ENCODE measurements around the gene PRKCQ. TPM values are rescaled to one million over a fixed set of nuclear protein-coding genes. Genes with fewer than 3 reads are reported as not detected.

Gene PRKCQ
- total RNA-seq, 2 donors from 2014 or later = 0.33 to 6.0 TPM

DNA sequence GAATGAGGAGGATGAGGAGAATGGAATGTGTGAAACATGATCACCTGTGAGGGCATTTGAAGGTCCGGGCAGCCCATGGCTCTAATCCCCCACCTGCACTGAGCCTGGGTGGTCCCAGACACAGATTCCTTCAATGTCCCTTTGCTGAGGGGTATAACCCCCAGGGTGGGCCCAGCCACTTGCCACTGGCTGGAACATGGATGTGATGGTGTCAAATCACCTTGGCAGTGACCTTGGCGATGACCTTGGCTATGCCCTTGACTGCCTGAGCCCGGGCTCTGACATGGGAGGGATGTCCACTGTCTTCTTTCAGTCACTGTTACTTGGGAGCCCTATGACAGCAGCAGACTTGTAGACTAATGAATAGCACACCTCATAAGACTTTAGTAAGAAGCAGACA lies 44.0 kb downstream of the PRKCQ start:
- H3K4me3 ChIP-seq = no peak overlapping the region
- TF ChIP-seq, protein P1, sequence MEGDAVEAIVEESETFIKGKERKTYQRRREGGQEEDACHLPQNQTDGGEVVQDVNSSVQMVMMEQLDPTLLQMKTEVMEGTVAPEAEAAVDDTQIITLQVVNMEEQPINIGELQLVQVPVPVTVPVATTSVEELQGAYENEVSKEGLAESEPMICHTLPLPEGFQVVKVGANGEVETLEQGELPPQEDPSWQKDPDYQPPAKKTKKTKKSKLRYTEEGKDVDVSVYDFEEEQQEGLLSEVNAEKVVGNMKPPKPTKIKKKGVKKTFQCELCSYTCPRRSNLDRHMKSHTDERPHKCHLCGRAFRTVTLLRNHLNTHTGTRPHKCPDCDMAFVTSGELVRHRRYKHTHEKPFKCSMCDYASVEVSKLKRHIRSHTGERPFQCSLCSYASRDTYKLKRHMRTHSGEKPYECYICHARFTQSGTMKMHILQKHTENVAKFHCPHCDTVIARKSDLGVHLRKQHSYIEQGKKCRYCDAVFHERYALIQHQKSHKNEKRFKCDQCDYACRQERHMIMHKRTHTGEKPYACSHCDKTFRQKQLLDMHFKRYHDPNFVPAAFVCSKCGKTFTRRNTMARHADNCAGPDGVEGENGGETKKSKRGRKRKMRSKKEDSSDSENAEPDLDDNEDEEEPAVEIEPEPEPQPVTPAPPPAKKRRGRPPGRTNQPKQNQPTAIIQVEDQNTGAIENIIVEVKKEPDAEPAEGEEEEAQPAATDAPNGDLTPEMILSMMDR (IDR thresholded peaks at IDR 0.05) = no peak
- no peak for TF ChIP-seq POLR2A (IDR thresholded peaks at IDR 0.05)
- no peaks in the 10 kb centered on the region for H3K36me3 ChIP-seq (replicated peaks in 1 of 2; ENCODE audit: insufficient read depth in 1 of 2, low read depth in 2 of 2)
- H3K4me1 ChIP-seq = no peaks in the 10 kb centered on the region
- intact Hi-C loops (cut with DNase I) = no loop called here
- H3K27ac ChIP-seq = no peak overlapping the region
- 73 to 78% methylated on average over 3 of the region's 3 CpGs for WGBS, 2 donors
- H3K9me3 ChIP-seq = no peaks in the 10 kb centered on the region
- ATAC-seq (no peak), DNase-seq (no peak)
- no peaks in the 10 kb centered on the region for H3K27me3 ChIP-seq

- no peak for ATAC-seq
- Histone ChIP-seq H3K9me3 (no peaks in the 10 kb centered on the region), H3K4me3 (no peak overlapping the region), H3K36me3 (replicated peaks in 1 of 2; ENCODE audit: insufficient read depth in 1 of 2, low read depth in 2 of 2) (no peaks in the 10 kb centered on the region), H3K27me3 (no peaks in the 10 kb centered on the region), H3K27ac (no peak overlapping the region), H3K4me1 (no peaks in the 10 kb centered on the region)
- WGBS, 2 donors = 94 to 98% methylated on average over 11 of the region's 11 CpGs
- DNase-seq = no peak
- TF ChIP-seq, protein P1 (IDR thresholded peaks at IDR 0.05) = no peak
- TF ChIP-seq POLR2A (IDR thresholded peaks at IDR 0.05) = no peak
- intact Hi-C loops (cut with DNase I) = no loop called here
These were observed 44.8 kb downstream of the PRKCQ start for GRCh38 chr10:6535156-6535764.

GRCh38 chr10:6532321-6532720 lies 47.8 kb downstream of the PRKCQ start:
- intact Hi-C loops (cut with DNase I) = no loop called here
- ATAC-seq = no peak
- no peak for TF ChIP-seq POLR2A (IDR thresholded peaks at IDR 0.05)
- TF ChIP-seq, protein P1 (IDR thresholded peaks at IDR 0.05) = no peak
- no peaks in the 10 kb centered on the region for H3K27me3 ChIP-seq
- WGBS, 2 donors = 87 to 89% methylated on average over 5 of the region's 5 CpGs
- no peak overlapping the region for H3K4me3 ChIP-seq
- H3K36me3 ChIP-seq (replicated peaks in 1 of 2; ENCODE audit: insufficient read depth in 1 of 2, low read depth in 2 of 2) = no peaks in the 10 kb centered on the region
- no peak for DNase-seq
- H3K9me3 ChIP-seq = no peaks in the 10 kb centered on the region
- no peaks in the 10 kb centered on the region for H3K4me1 ChIP-seq
- H3K27ac ChIP-seq = no peak overlapping the region

- 87% methylated on average over 4 of the region's 4 CpGs; no CpG with 5 or more reads in 1 of the 2 donors for WGBS, 2 donors
- ATAC-seq (no peak), DNase-seq (no peak)
- H3K4me3 ChIP-seq = no peak overlapping the region
- no peaks in the 10 kb centered on the region for H3K9me3 ChIP-seq
- TF ChIP-seq, protein P1 (IDR thresholded peaks at IDR 0.05) = no peak
- no peak for TF ChIP-seq POLR2A (IDR thresholded peaks at IDR 0.05)
- H3K4me1 ChIP-seq = no peaks in the 10 kb centered on the region
- no peaks in the 10 kb centered on the region for H3K36me3 ChIP-seq (replicated peaks in 1 of 2; ENCODE audit: insufficient read depth in 1 of 2, low read depth in 2 of 2)
- intact Hi-C loops (cut with DNase I) = no loop called here
- H3K27ac ChIP-seq = no peak overlapping the region
- no peaks in the 10 kb centered on the region for H3K27me3 ChIP-seq
These were observed 49.1 kb downstream of the PRKCQ start for GRCh38 chr10:6530966-6531365.

DNA sequence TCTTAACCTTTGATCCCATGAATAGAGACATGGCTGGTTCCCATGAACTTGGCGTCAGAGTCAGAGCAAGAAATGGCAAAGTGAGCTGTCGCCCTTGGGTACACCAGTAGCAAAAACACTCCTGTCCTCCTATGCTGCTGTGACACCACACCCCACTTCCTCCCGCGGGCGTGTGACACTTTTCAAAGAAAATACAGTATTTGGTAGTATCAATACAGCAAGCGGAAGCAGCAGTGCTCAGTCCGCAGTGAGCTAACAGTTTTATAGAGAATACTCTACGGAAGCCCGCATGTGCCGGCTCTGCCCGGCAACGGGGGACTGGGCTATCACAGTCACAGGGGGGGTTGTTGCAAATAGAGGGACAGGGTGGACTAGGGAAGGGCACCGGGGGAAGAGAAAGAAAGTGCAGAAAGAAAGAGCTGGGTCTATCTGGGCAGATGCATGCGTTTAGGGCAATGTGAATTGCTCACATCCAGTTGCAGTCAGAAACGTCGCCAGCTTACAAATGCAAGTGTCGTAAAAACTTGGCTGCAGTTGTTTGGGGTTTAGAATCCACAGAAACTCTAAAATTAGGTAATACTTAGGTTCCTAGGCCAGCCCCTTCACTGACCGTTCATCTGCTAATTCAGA lies 49.8 kb downstream of the PRKCQ start:
- no peaks in the 10 kb centered on the region for H3K36me3 ChIP-seq (replicated peaks in 1 of 2; ENCODE audit: insufficient read depth in 1 of 2, low read depth in 2 of 2)
- TF ChIP-seq POLR2A (IDR thresholded peaks at IDR 0.05) = no peak
- TF ChIP-seq, protein P1 (IDR thresholded peaks at IDR 0.05) = no peak
- ATAC-seq = no peak
- 82 to 87% methylated on average over 18 of the region's 18 CpGs for WGBS, 2 donors
- no peaks in the 10 kb centered on the region for H3K27me3 ChIP-seq
- no peaks in the 10 kb centered on the region for H3K4me1 ChIP-seq
- no peak overlapping the region for H3K4me3 ChIP-seq
- H3K9me3 ChIP-seq = no peaks in the 10 kb centered on the region
- peak in 2 of 4 donors; percentile 20 for DNase-seq
- intact Hi-C loops (cut with DNase I) = no loop called here
- H3K27ac ChIP-seq = no peak overlapping the region

All from body of pancreas (tissue), 4 donors.